Small intestine (tissue), 7 donors: ENCODE data around the gene CMYA5. TPM values are rescaled to one million over a fixed set of nuclear protein-coding genes. Genes with fewer than 3 reads are reported as not detected.
"Not testable (repeated sequence)": the region's sequence is repeated elsewhere in the genome, so short reads cannot be mapped to it uniquely, and the experiment has no call there.

Experiments used
- DNase-seq, 2 donors: peaks; one replicate each; pipeline versions ENCODE4 v3.0.0 to v3.0.0-alpha.2; 2013
- FAIRE-seq: peaks from 2 replicates; lab custom pipeline; 2012; peaks lifted over from hg19 to GRCh38; lab: Jason Lieb, UNC
- H3K27ac ChIP-seq, 3 donors: one replicate each; pipeline ENCODE4 v1.5.1; 2013; ENCODE audit warnings: low read length in 2 of 3, mild to moderate bottlenecking in 2 of 3, control low read depth in 1 of 3, inconsistent platforms in 1 of 3, low read depth in 1 of 3, moderate library complexity in 1 of 3
- H3K27me3 ChIP-seq, 3 donors: one replicate each; pipeline ENCODE4 v1.6.1; 2013; ENCODE audit warnings: low read length in 3 of 3, inconsistent platforms in 1 of 3; ENCODE audit not compliant: control insufficient read depth in 3 of 3, insufficient read depth in 3 of 3
- H3K36me3 ChIP-seq, 3 donors: one replicate each; pipeline ENCODE4 v1.6.1; 2013; ENCODE audit warnings: low read length in 3 of 3, inconsistent platforms in 1 of 3, low read depth in 1 of 3, mild to moderate bottlenecking in 1 of 3, moderate library complexity in 1 of 3; ENCODE audit not compliant: control insufficient read depth in 3 of 3, insufficient read depth in 2 of 3
- H3K4me1 ChIP-seq, 3 donors: one replicate each; pipeline ENCODE4 v1.6.1; 2013; ENCODE audit warnings: low read length in 2 of 3, inconsistent platforms in 1 of 3, low read depth in 1 of 3, mild to moderate bottlenecking in 1 of 3, moderate library complexity in 1 of 3; ENCODE audit not compliant: control insufficient read depth in 3 of 3, insufficient read depth in 2 of 3
- H3K4me3 ChIP-seq, 3 donors: one replicate each; pipeline ENCODE4 v1.5.1; 2013; ENCODE audit warnings: low read length in 3 of 3, control low read depth in 1 of 3, inconsistent platforms in 1 of 3, low read depth in 1 of 3, mild to moderate bottlenecking in 1 of 3, moderate library complexity in 1 of 3
- H3K9me3 ChIP-seq, 2 donors: one replicate each; pipeline ENCODE4 v1.6.1; 2013; ENCODE audit warnings: low read depth in 1 of 2, low read length in 1 of 2; ENCODE audit not compliant: control insufficient read depth in 2 of 2, insufficient read depth in 1 of 2
- WGBS, 3 donors: extraction: QIAGEN DNeasy Blood & Tissue Kit; methylation state at CpG; one replicate each; pipeline ENCODE4 v1.1.7; 2013; 5-methylcytosine and 5-hydroxymethylcytosine counted together
- polyA plus RNA-seq, 4 donors: library from polyadenylated mRNA; stranded (reverse) in 3 of 4; unstranded in 1 of 4; fragments of 200-250 nt in 3 of 4; fragments of 120-200 nt in 1 of 4; gene quantifications; one replicate each; pipeline versions ENCODE4 v1.2.1 to v1.2.3, GENCODE V29; 2013
- donor health status: healthy with polysubstance abuse.
- donor health status: control.
- donor health status: control.
- donor health status: Bipolar disorder and iron deficiency.
- donor health status: healthy.

Gene CMYA5
- polyA plus RNA-seq, 4 donors = 0.61 to 5.7 (median 1.6) TPM

GRCh38 chr5:79706317-79706716 lies 16.7 kb downstream of the CMYA5 start:
- H3K36me3 ChIP-seq, FAIRE-seq: not testable (repeated sequence)

GRCh38 chr5:79707535-79707934 lies 17.9 kb downstream of the CMYA5 start:
- WGBS, 3 donors = 36 to 56% (median 37%) methylated on average over 3 of the region's 3 CpGs
- no peaks in the 10 kb centered on the region for H3K4me1 ChIP-seq
- no peaks in the 10 kb centered on the region for H3K36me3 ChIP-seq
- no peaks in the 10 kb centered on the region for H3K27me3 ChIP-seq
- FAIRE-seq (no peak), DNase-seq (no peak)
- no peak overlapping the region for H3K27ac ChIP-seq
- H3K9me3 ChIP-seq = no peaks in the 10 kb centered on the region
- no peak overlapping the region for H3K4me3 ChIP-seq

More at GRCh38 chr5:79706317-79706716, 16.7 kb downstream of the CMYA5 start:
- WGBS, 3 donors = 40 to 80% (median 53%) methylated on average over 8 of the region's 8 CpGs
- DNase-seq, H3K27me3 ChIP-seq, H3K4me1 ChIP-seq, H3K27ac ChIP-seq, H3K9me3 ChIP-seq, H3K4me3 ChIP-seq: not testable (repeated sequence)

GRCh38 chr5:79712741-79713140 lies 23.1 kb downstream of the CMYA5 start:
- DNase-seq (no peak), FAIRE-seq (no peak)
- Histone ChIP-seq H3K4me3 (no peak overlapping the region), H3K27ac (no peak overlapping the region), H3K9me3 (no peaks in the 10 kb centered on the region), H3K27me3 (no peaks in the 10 kb centered on the region), H3K36me3 (no peaks in the 10 kb centered on the region), H3K4me1 (no peaks in the 10 kb centered on the region)

- Histone ChIP-seq H3K4me3 (no peak overlapping the region), H3K36me3 (no peaks in the 10 kb centered on the region), H3K27ac (no peak overlapping the region), H3K4me1 (no peaks in the 10 kb centered on the region), H3K27me3 (no peaks in the 10 kb centered on the region), H3K9me3 (no peaks in the 10 kb centered on the region)
- DNase-seq (no peak), FAIRE-seq (no peak)
- 88 to 94% (median 90%) methylated on average over 7 of the region's 7 CpGs for WGBS, 3 donors
Observed at GRCh38 chr5:79713727-79714126, 24.1 kb downstream of the CMYA5 start.

- Histone ChIP-seq H3K4me3 (no peak overlapping the region), H3K27me3 (no peaks in the 10 kb centered on the region), H3K36me3 (no peaks in the 10 kb centered on the region), H3K9me3 (peaks cover 0 to 4% of the 10 kb centered on the region in 2 donors), H3K4me1 (no peaks in the 10 kb centered on the region), H3K27ac (no peak overlapping the region)
- DNase-seq = no peak
- no peak for FAIRE-seq
- 48 to 88% (median 59%) methylated on average over 1 of the region's 1 CpG for WGBS, 3 donors
Observed at GRCh38 chr5:79716839-79717238, 27.2 kb downstream of the CMYA5 start.

- no peaks in the 10 kb centered on the region for H3K27me3 ChIP-seq
- FAIRE-seq (no peak), DNase-seq (no peak)
- H3K9me3 ChIP-seq = peaks cover 0 to 4% of the 10 kb centered on the region in 2 donors
- no peak overlapping the region for H3K4me3 ChIP-seq
- no peaks in the 10 kb centered on the region for H3K4me1 ChIP-seq
- H3K27ac ChIP-seq = no peak overlapping the region
- H3K36me3 ChIP-seq = no peaks in the 10 kb centered on the region
Observed at GRCh38 chr5:79720096-79720495, 30.5 kb downstream of the CMYA5 start.

- Histone ChIP-seq H3K9me3 (no peaks in the 10 kb centered on the region), H3K27me3 (peaks cover 0 to 2% (median 0%) of the 10 kb centered on the region in 3 donors), H3K27ac (no peak overlapping the region), H3K4me1 (no peaks in the 10 kb centered on the region), H3K36me3 (no peaks in the 10 kb centered on the region), H3K4me3 (no peak overlapping the region)
- DNase-seq (no peak), FAIRE-seq (no peak)
- 92 to 93% (median 93%) methylated on average over 14 of the region's 14 CpGs for whole genome bisulfite sequencing, 3 donors
Observed at GRCh38 chr5:79727451-79728355, 38.1 kb downstream of the CMYA5 start.

- FAIRE-seq = no peak
- 80 to 95% (median 93%) methylated on average over 4 of the region's 4 CpGs for WGBS, 3 donors
Observed at GRCh38 chr5:79728396-79728795, 38.8 kb downstream of the CMYA5 start.

More at GRCh38 chr5:79728396-79728795, 38.8 kb downstream of the CMYA5 start:
- Histone ChIP-seq H3K4me1 (no peaks in the 10 kb centered on the region), H3K27me3 (peaks cover 0 to 2% (median 0%) of the 10 kb centered on the region in 3 donors), H3K9me3 (no peaks in the 10 kb centered on the region), H3K4me3 (no peak overlapping the region), H3K27ac (no peak overlapping the region), H3K36me3 (no peaks in the 10 kb centered on the region)
- no peak for DNase-seq
